Esophagus muscularis mucosa (tissue), 3 donors: ENCODE data around the gene ADAM10.

Experiments used
- EP300 ChIP-seq: sonication (generic); formaldehyde crosslinking; IDR thresholded peaks from one replicate; pipeline ENCODE4 v1.6.1; 2017; ENCODE audit warnings: antibody characterized with exemption
- TF ChIP-seq, protein P1 (sequence below), 3 experiments: fragments of 200-600 bp in 2 of 3; fragments of 450-650 bp in 1 of 3; sonication (generic) in 2 of 3; IDR thresholded peaks; one replicate each; pipeline ENCODE4 v1.5.1; 2017 to 2019; ENCODE audit warnings: antibody characterized with exemption in 3 of 3, mild to moderate bottlenecking in 2 of 3, moderate library complexity in 1 of 3

GRCh38 chr15:58742022-58742813 is 7.3 kb downstream of the ADAM10 start:
- TF ChIP-seq, protein P1, sequence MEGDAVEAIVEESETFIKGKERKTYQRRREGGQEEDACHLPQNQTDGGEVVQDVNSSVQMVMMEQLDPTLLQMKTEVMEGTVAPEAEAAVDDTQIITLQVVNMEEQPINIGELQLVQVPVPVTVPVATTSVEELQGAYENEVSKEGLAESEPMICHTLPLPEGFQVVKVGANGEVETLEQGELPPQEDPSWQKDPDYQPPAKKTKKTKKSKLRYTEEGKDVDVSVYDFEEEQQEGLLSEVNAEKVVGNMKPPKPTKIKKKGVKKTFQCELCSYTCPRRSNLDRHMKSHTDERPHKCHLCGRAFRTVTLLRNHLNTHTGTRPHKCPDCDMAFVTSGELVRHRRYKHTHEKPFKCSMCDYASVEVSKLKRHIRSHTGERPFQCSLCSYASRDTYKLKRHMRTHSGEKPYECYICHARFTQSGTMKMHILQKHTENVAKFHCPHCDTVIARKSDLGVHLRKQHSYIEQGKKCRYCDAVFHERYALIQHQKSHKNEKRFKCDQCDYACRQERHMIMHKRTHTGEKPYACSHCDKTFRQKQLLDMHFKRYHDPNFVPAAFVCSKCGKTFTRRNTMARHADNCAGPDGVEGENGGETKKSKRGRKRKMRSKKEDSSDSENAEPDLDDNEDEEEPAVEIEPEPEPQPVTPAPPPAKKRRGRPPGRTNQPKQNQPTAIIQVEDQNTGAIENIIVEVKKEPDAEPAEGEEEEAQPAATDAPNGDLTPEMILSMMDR (IDR thresholded peaks at IDR 0.05) = no peak
- no peak for TF ChIP-seq EP300
